ENCODE data around the gene NPTX1.

Gene NPTX1

GRCh38 chr17:80442323-80442659, 34.1 kb downstream of the NPTX1 start:
- no peak overlapping the region for H3K9ac ChIP-seq (ENCODE audit: low read depth, low read length)
- H3K9me3 ChIP-seq (ENCODE audit: control insufficient read depth, insufficient read depth, low read length), result no peaks in the 10 kb centered on the region
- H3K27me3 ChIP-seq (ENCODE audit: control insufficient read depth, insufficient read depth, low read length), result peaks cover 18% of the 10 kb centered on the region
- H3K4me1 ChIP-seq (ENCODE audit: control insufficient read depth, insufficient read depth, low read length), result peaks cover 3% of the 10 kb centered on the region; the same call in 1 of the 2 replicates
- H3K4me3 ChIP-seq (ENCODE audit: low read depth, low read length), result no peak overlapping the region
- no peaks in the 10 kb centered on the region for H3K36me3 ChIP-seq (ENCODE audit: control insufficient read depth, insufficient read depth, low read length)
- no peak overlapping the region for H3K27ac ChIP-seq (ENCODE audit: low read depth, low read length)

GRCh38 chr17:80441598-80442322, 34.6 kb downstream of the NPTX1 start:
- Histone ChIP-seq H3K27me3 (ENCODE audit: control insufficient read depth, insufficient read depth, low read length) (peaks cover 18% of the 10 kb centered on the region), H3K36me3 (ENCODE audit: control insufficient read depth, insufficient read depth, low read length) (no peaks in the 10 kb centered on the region), H3K4me3 (ENCODE audit: low read depth, low read length) (no peak overlapping the region), H3K4me1 (ENCODE audit: control insufficient read depth, insufficient read depth, low read length) (peaks cover 3% of the 10 kb centered on the region; the same call in 1 of the 2 replicates), H3K9me3 (ENCODE audit: control insufficient read depth, insufficient read depth, low read length) (no peaks in the 10 kb centered on the region), H3K9ac (ENCODE audit: low read depth, low read length) (no peak overlapping the region), H3K27ac (ENCODE audit: low read depth, low read length) (no peak overlapping the region)

GRCh38 chr17:80441133-80441578, 35.3 kb downstream of the NPTX1 start:
- Histone ChIP-seq H3K9ac (ENCODE audit: low read depth, low read length) (no peak overlapping the region), H3K27ac (ENCODE audit: low read depth, low read length) (no peak overlapping the region), H3K36me3 (ENCODE audit: control insufficient read depth, insufficient read depth, low read length) (no peaks in the 10 kb centered on the region), H3K4me3 (ENCODE audit: low read depth, low read length) (no peak overlapping the region), H3K9me3 (ENCODE audit: control insufficient read depth, insufficient read depth, low read length) (no peaks in the 10 kb centered on the region), H3K4me1 (ENCODE audit: control insufficient read depth, insufficient read depth, low read length) (peaks cover 3% of the 10 kb centered on the region; the same call in 1 of the 2 replicates), H3K27me3 (ENCODE audit: control insufficient read depth, insufficient read depth, low read length) (peaks cover 18% of the 10 kb centered on the region)

- Histone ChIP-seq H3K4me1 (ENCODE audit: control insufficient read depth, insufficient read depth, low read length) (peaks cover 3% of the 10 kb centered on the region; the same call in 1 of the 2 replicates), H3K9me3 (ENCODE audit: control insufficient read depth, insufficient read depth, low read length) (no peaks in the 10 kb centered on the region), H3K9ac (ENCODE audit: low read depth, low read length) (no peak overlapping the region), H3K36me3 (ENCODE audit: control insufficient read depth, insufficient read depth, low read length) (no peaks in the 10 kb centered on the region), H3K27me3 (ENCODE audit: control insufficient read depth, insufficient read depth, low read length) (peaks cover 18% of the 10 kb centered on the region), H3K27ac (ENCODE audit: low read depth, low read length) (no peak overlapping the region), H3K4me3 (ENCODE audit: low read depth, low read length) (no peak overlapping the region)
Measured at GRCh38 chr17:80439499-80439898, 36.9 kb downstream of the NPTX1 start.

- Histone ChIP-seq H3K9me3 (ENCODE audit: control insufficient read depth, insufficient read depth, low read length) (no peaks in the 10 kb centered on the region), H3K4me1 (ENCODE audit: control insufficient read depth, insufficient read depth, low read length) (no peaks in the 10 kb centered on the region; the same call in 1 of the 2 replicates), H3K27ac (ENCODE audit: low read depth, low read length) (no peak overlapping the region), H3K9ac (ENCODE audit: low read depth, low read length) (no peak overlapping the region), H3K27me3 (ENCODE audit: control insufficient read depth, insufficient read depth, low read length) (peaks cover 13% of the 10 kb centered on the region), H3K36me3 (ENCODE audit: control insufficient read depth, insufficient read depth, low read length) (no peaks in the 10 kb centered on the region), H3K4me3 (ENCODE audit: low read depth, low read length) (no peak overlapping the region)
Measured at GRCh38 chr17:80438806-80439205, 37.6 kb downstream of the NPTX1 start.

- no peak overlapping the region for H3K9ac ChIP-seq (ENCODE audit: low read depth, low read length)
- H3K27ac ChIP-seq (ENCODE audit: low read depth, low read length), result no peak overlapping the region
- no peak overlapping the region for H3K4me3 ChIP-seq (ENCODE audit: low read depth, low read length)
- H3K36me3 ChIP-seq (ENCODE audit: control insufficient read depth, insufficient read depth, low read length), result no peaks in the 10 kb centered on the region
- peaks cover 6% of the 10 kb centered on the region; the same call in 1 of the 2 replicates for H3K27me3 ChIP-seq (ENCODE audit: control insufficient read depth, insufficient read depth, low read length)
- no peaks in the 10 kb centered on the region; the same call in 1 of the 2 replicates for H3K4me1 ChIP-seq (ENCODE audit: control insufficient read depth, insufficient read depth, low read length)
- H3K9me3 ChIP-seq (ENCODE audit: control insufficient read depth, insufficient read depth, low read length), result no peaks in the 10 kb centered on the region
Measured at GRCh38 chr17:80437532-80437931, 38.9 kb downstream of the NPTX1 start.

GRCh38 chr17:80433916-80434666, 42.3 kb downstream of the NPTX1 start:
- no peaks in the 10 kb centered on the region for H3K4me1 ChIP-seq (ENCODE audit: control insufficient read depth, insufficient read depth, low read length)
- H3K9ac ChIP-seq (ENCODE audit: low read depth, low read length), result no peak overlapping the region
- no peaks in the 10 kb centered on the region for H3K36me3 ChIP-seq (ENCODE audit: control insufficient read depth, insufficient read depth, low read length)
- H3K4me3 ChIP-seq (ENCODE audit: low read depth, low read length), result no peak overlapping the region
- H3K27me3 ChIP-seq (ENCODE audit: control insufficient read depth, insufficient read depth, low read length), result no peaks in the 10 kb centered on the region
- H3K9me3 ChIP-seq (ENCODE audit: control insufficient read depth, insufficient read depth, low read length), result no peaks in the 10 kb centered on the region
- no peak overlapping the region for H3K27ac ChIP-seq (ENCODE audit: low read depth, low read length)

GRCh38 chr17:80432961-80433550, 43.4 kb downstream of the NPTX1 start:
- Histone ChIP-seq H3K27me3 (ENCODE audit: control insufficient read depth, insufficient read depth, low read length) (no peaks in the 10 kb centered on the region), H3K4me3 (ENCODE audit: low read depth, low read length) (no peak overlapping the region), H3K9me3 (ENCODE audit: control insufficient read depth, insufficient read depth, low read length) (no peaks in the 10 kb centered on the region), H3K27ac (ENCODE audit: low read depth, low read length) (no peak overlapping the region), H3K9ac (ENCODE audit: low read depth, low read length) (no peak overlapping the region), H3K36me3 (ENCODE audit: control insufficient read depth, insufficient read depth, low read length) (no peaks in the 10 kb centered on the region), H3K4me1 (ENCODE audit: control insufficient read depth, insufficient read depth, low read length) (no peaks in the 10 kb centered on the region)

GRCh38 chr17:80432350-80432955, 44.0 kb downstream of the NPTX1 start:
- Histone ChIP-seq H3K4me3 (ENCODE audit: low read depth, low read length) (no peak overlapping the region), H3K27me3 (ENCODE audit: control insufficient read depth, insufficient read depth, low read length) (no peaks in the 10 kb centered on the region), H3K27ac (ENCODE audit: low read depth, low read length) (no peak overlapping the region), H3K4me1 (ENCODE audit: control insufficient read depth, insufficient read depth, low read length) (no peaks in the 10 kb centered on the region), H3K9me3 (ENCODE audit: control insufficient read depth, insufficient read depth, low read length) (no peaks in the 10 kb centered on the region), H3K36me3 (ENCODE audit: control insufficient read depth, insufficient read depth, low read length) (no peaks in the 10 kb centered on the region), H3K9ac (ENCODE audit: low read depth, low read length) (no peak overlapping the region)

GRCh38 chr17:80431246-80432195, 44.9 kb downstream of the NPTX1 start:
- Histone ChIP-seq H3K9ac (ENCODE audit: low read depth, low read length) (no peak overlapping the region), H3K36me3 (ENCODE audit: control insufficient read depth, insufficient read depth, low read length) (no peaks in the 10 kb centered on the region), H3K9me3 (ENCODE audit: control insufficient read depth, insufficient read depth, low read length) (no peaks in the 10 kb centered on the region), H3K4me1 (ENCODE audit: control insufficient read depth, insufficient read depth, low read length) (peaks cover 4% of the 10 kb centered on the region; the same call in 1 of the 2 replicates), H3K4me3 (ENCODE audit: low read depth, low read length) (no peak overlapping the region), H3K27ac (ENCODE audit: low read depth, low read length) (no peak overlapping the region), H3K27me3 (ENCODE audit: control insufficient read depth, insufficient read depth, low read length) (no peaks in the 10 kb centered on the region)

All from HUES48 (cell line).